H1 (cell line): ENCODE data around the gene WWC1. TPM values are rescaled to one million over a fixed set of nuclear protein-coding genes. Genes with fewer than 3 reads are reported as not detected.

Source experiments
- CTCF ChIA-PET: fragments of 300-600 bp; sonication (Branson Sonifier 250); formaldehyde crosslinking; loops from one replicate; lab custom pipeline; 2021; ENCODE audit not compliant: partially characterized antibody; lab: Charles Lee
- POLR2A ChIA-PET: fragments of 300-600 bp; sonication (Branson Sonifier 250); formaldehyde crosslinking; loops from one replicate; lab custom pipeline; 2021; ENCODE audit warnings: inconsistent platforms; ENCODE audit not compliant: partially characterized antibody; lab: Charles Lee
- DNase-seq, 2 experiments: peaks; one replicate each; pipeline versions ENCODE4 v3.0.0 to v3.0.0-alpha.2; 2010 to 2022; ENCODE audit warnings: low spot score in 2 of 2, low read depth in 1 of 2, mixed read lengths in 1 of 2
- FAIRE-seq: peaks from 2 replicates; lab custom pipeline; 2011; peaks lifted over from hg19 to GRCh38; lab: Jason Lieb, UNC
- H2AFZ ChIP-seq: 2 replicates; pipeline ENCODE4 v1.8.1; 2012; ENCODE audit warnings: low read length, inconsistent platforms
- H2AK5ac ChIP-seq: 2 replicates; pipeline ENCODE4 v1.6.1; 2013; ENCODE audit warnings: low read depth, low read length
- H2BK120ac ChIP-seq: replicated peaks from 2 replicates; pipeline ENCODE3; 2013; ENCODE audit warnings: low read depth, low read length, inconsistent platforms
- H2BK12ac ChIP-seq: 2 replicates; pipeline ENCODE4 v1.6.1; 2013; ENCODE audit warnings: low read depth, low read length
- H2BK15ac ChIP-seq: 2 replicates; pipeline ENCODE4 v1.6.1; 2013; ENCODE audit warnings: low read length
- H2BK20ac ChIP-seq: 2 replicates; pipeline ENCODE4 v1.6.1; 2013; ENCODE audit warnings: low read length
- H2BK5ac ChIP-seq: 2 replicates; pipeline ENCODE4 v1.6.1; 2013; ENCODE audit warnings: low read depth, low read length
- H3K14ac ChIP-seq: 2 replicates; pipeline ENCODE4 v1.6.1; 2013; ENCODE audit warnings: inconsistent platforms; ENCODE audit not compliant: insufficient read length
- H3K18ac ChIP-seq: 2 replicates; pipeline ENCODE4 v1.6.1; 2013; ENCODE audit warnings: low read length; ENCODE audit errors: extremely low read depth
- H3K23ac ChIP-seq: 2 replicates; pipeline ENCODE4 v1.6.1; 2013; ENCODE audit warnings: inconsistent platforms; ENCODE audit not compliant: insufficient read length
- H3K23me2 ChIP-seq: 2 replicates; pipeline ENCODE4 v1.6.1; 2013; ENCODE audit warnings: low read depth, low read length
- H3K27ac ChIP-seq: 2 replicates; pipeline ENCODE4 v1.6.1; 2011; ENCODE audit warnings: low read depth, low read length, inconsistent platforms
- H3K27me3 ChIP-seq, 4 experiments: replicated peaks in 1 of 4; 1 replicate in 1 of 4; 2 replicates in 3 of 4; pipeline versions ENCODE4 v1.6.1 to v1.8.1; 2011 to 2013; ENCODE audit warnings: low read length in 3 of 4, mild to moderate bottlenecking in 3 of 4, inconsistent platforms in 2 of 4, mixed read lengths in 2 of 4, moderate library complexity in 1 of 4; ENCODE audit not compliant: control insufficient read depth in 3 of 4, insufficient read depth in 3 of 4; ENCODE audit errors: extremely low read depth in 1 of 4
- H3K36me3 ChIP-seq, 4 experiments: 2 replicates each; pipeline versions ENCODE4 v1.6.1 to v1.8.1; 2011 to 2013; ENCODE audit warnings: mild to moderate bottlenecking in 4 of 4, low read length in 3 of 4, moderate library complexity in 2 of 4, control low read depth in 1 of 4, inconsistent platforms in 1 of 4; ENCODE audit not compliant: insufficient read depth in 4 of 4, control insufficient read depth in 2 of 4
- H3K4ac ChIP-seq: replicated peaks from 2 replicates; pipeline ENCODE3; 2013; ENCODE audit warnings: low read length, low read depth, mixed read lengths, inconsistent platforms; ENCODE audit not compliant: insufficient read length
- H3K4me1 ChIP-seq, 4 experiments: replicated peaks in 1 of 4; 1 replicate in 1 of 4; 2 replicates in 3 of 4; pipeline versions ENCODE4 v1.6.1 to v1.8.1; 2011 to 2013; ENCODE audit warnings: low read length in 3 of 4, inconsistent platforms in 2 of 4, mixed read lengths in 1 of 4; ENCODE audit not compliant: insufficient read depth in 4 of 4, control insufficient read depth in 3 of 4
- H3K4me2 ChIP-seq, 2 experiments: 2 replicates each; pipeline versions ENCODE4 v1.6.1 to v1.8.1; 2011 to 2013; ENCODE audit warnings: low read depth in 2 of 2, low read length in 2 of 2, control low read depth in 1 of 2, inconsistent platforms in 1 of 2, mild to moderate bottlenecking in 1 of 2; ENCODE audit not compliant: insufficient read depth in 1 of 2
- H3K4me3 ChIP-seq, 4 experiments: fragments of 200-600, 300-600 bp in 1 of 4; sonication (generic), shearing (Covaris generic), sonication (Bioruptor Twin) in 1 of 4; 2 replicates each; pipeline versions ENCODE4 v1.5.1 to v1.8.1; 2011 to 2016; ENCODE audit warnings: low read length in 4 of 4, low read depth in 3 of 4, control low read depth in 2 of 4, inconsistent platforms in 2 of 4, mild to moderate bottlenecking in 2 of 4, mixed read lengths in 1 of 4, moderate library complexity in 1 of 4; ENCODE audit not compliant: insufficient read depth in 2 of 4; ENCODE audit errors: extremely low read depth in 1 of 4
- H3K56ac ChIP-seq: replicated peaks from 2 replicates; pipeline ENCODE3; 2013; ENCODE audit warnings: low read depth, mild to moderate bottlenecking, mixed read lengths, low read length, inconsistent platforms; ENCODE audit not compliant: insufficient read length
- H3K79me1 ChIP-seq: 2 replicates; pipeline ENCODE4 v1.6.1; 2013; ENCODE audit warnings: low read depth, low read length, control low read depth
- H3K79me2 ChIP-seq, 2 experiments: 2 replicates each; pipeline versions ENCODE4 v1.6.1 to v1.8.1; 2012 to 2013; ENCODE audit warnings: low read length in 2 of 2, mild to moderate bottlenecking in 2 of 2, inconsistent platforms in 1 of 2; ENCODE audit not compliant: insufficient read depth in 2 of 2, control insufficient read depth in 1 of 2
- H3K9ac ChIP-seq, 4 experiments: replicated peaks in 1 of 4; 1 replicate in 1 of 4; 2 replicates in 3 of 4; pipeline versions ENCODE4 v1.6.1 to v1.8.1; 2011 to 2013; ENCODE audit warnings: low read depth in 3 of 4, low read length in 3 of 4, control low read depth in 2 of 4, mild to moderate bottlenecking in 2 of 4, moderate library complexity in 2 of 4, inconsistent platforms in 1 of 4; ENCODE audit errors: extremely low read depth in 1 of 4
- H3K9me3 ChIP-seq, 2 experiments: 2 replicates each; pipeline versions ENCODE4 v1.6.1 to v1.8.1; 2012 to 2013; ENCODE audit warnings: mild to moderate bottlenecking in 2 of 2, moderate library complexity in 2 of 2, control low read depth in 1 of 2, inconsistent platforms in 1 of 2, low read depth in 1 of 2, low read length in 1 of 2, mixed read lengths in 1 of 2; ENCODE audit not compliant: insufficient read depth in 2 of 2
- H4K20me1 ChIP-seq, 2 experiments: replicated peaks in 1 of 2; 2 replicates each; pipeline versions ENCODE3 to v1.8.1; 2011 to 2013; ENCODE audit warnings: inconsistent platforms in 2 of 2, low read length in 2 of 2, mild to moderate bottlenecking in 1 of 2; ENCODE audit not compliant: insufficient read depth in 2 of 2, control insufficient read depth in 1 of 2
- H4K5ac ChIP-seq: 2 replicates; pipeline ENCODE4 v1.6.1; 2013; ENCODE audit warnings: low read length, low read depth, mixed read lengths, inconsistent platforms; ENCODE audit not compliant: insufficient read length
- H4K8ac ChIP-seq: 2 replicates; pipeline ENCODE4 v1.8.0; 2013; ENCODE audit warnings: mild to moderate bottlenecking, moderate library complexity, low read length, inconsistent platforms; ENCODE audit not compliant: insufficient read depth; ENCODE audit errors: extremely low read depth
- H4K91ac ChIP-seq: replicated peaks from 2 replicates; pipeline ENCODE3; 2013; ENCODE audit warnings: low read length, mixed read lengths, inconsistent platforms; ENCODE audit not compliant: insufficient read length
- CBX5 ChIP-seq: fragments of 300-800, 300-1000 bp; sonication (generic); IDR thresholded peaks from 2 replicates; pipeline ENCODE4 v1.7.1; 2016; ENCODE audit warnings: antibody characterized with exemption, low read length, low read depth
- CTCF ChIP-seq, 3 experiments: IDR thresholded peaks; 1 replicate in 2 of 3; 2 replicates in 1 of 3; pipeline versions ENCODE4 v1.5.1 to v1.6.1; 2011; ENCODE audit warnings: low read length in 3 of 3, mild to moderate bottlenecking in 3 of 3, inconsistent platforms in 2 of 3, low read depth in 1 of 3, moderate library complexity in 1 of 3; ENCODE audit not compliant: insufficient read depth in 1 of 3; ENCODE audit errors: control extremely low read depth in 1 of 3
- EGR1 ChIP-seq: IDR thresholded peaks from 2 replicates; pipeline ENCODE4 v1.6.1; 2011; ENCODE audit warnings: low read depth, low read length, borderline replicate concordance
- WGBS, 2 experiments: shearing (Covaris generic) in 1 of 2; methylation state at CpG; one replicate each; pipeline versions ENCODE4 v1.1.6 to v1.1.7; 2013 to 2015; ENCODE audit warnings: low lambda C conversion rate in 2 of 2, mixed read lengths in 2 of 2, inconsistent platforms in 1 of 2, low coverage in 1 of 2, missing lambda C conversion rate in 1 of 2; ENCODE audit not compliant: insufficient replicate concordance in 2 of 2, insufficient coverage in 1 of 2, insufficient read length in 1 of 2; ENCODE audit errors: extremely low coverage in 1 of 2, missing lambda C conversion rate in 1 of 2; 5-methylcytosine and 5-hydroxymethylcytosine counted together
- polyA plus RNA-seq, 7 experiments: library from polyadenylated mRNA; depleted of rRNA in 3 of 7; stranded (reverse) in 5 of 7; unstranded in 2 of 7; fragments of >200 nt in 5 of 7; fragments of 200-250 nt in 2 of 7; gene quantifications; 1 replicate in 5 of 7; 2 replicates in 1 of 7; 4 replicates in 1 of 7; pipeline versions ENCODE4 v1.2.1 to v1.2.3, GENCODE V29; 2011 to 2013; ENCODE audit warnings: missing spikeins in 2 of 7, mixed read lengths in 2 of 7
- total RNA-seq: library from RNA; stranded (reverse); fragmentation: NEBNext Ultra II Directional; extraction: Animal tissue kit (Norgen Biotek cat#: 25700); gene quantifications from 2 replicates; pipeline ENCODE4 v1.2.1, GENCODE V29; 2021

Gene WWC1
- total and polyA plus RNA-seq, 2 of the 8 experiments (the other 6 are each of a cell fraction or from before 2014, with no cell fraction given), result 16.4 to 41.1 TPM

DNA sequence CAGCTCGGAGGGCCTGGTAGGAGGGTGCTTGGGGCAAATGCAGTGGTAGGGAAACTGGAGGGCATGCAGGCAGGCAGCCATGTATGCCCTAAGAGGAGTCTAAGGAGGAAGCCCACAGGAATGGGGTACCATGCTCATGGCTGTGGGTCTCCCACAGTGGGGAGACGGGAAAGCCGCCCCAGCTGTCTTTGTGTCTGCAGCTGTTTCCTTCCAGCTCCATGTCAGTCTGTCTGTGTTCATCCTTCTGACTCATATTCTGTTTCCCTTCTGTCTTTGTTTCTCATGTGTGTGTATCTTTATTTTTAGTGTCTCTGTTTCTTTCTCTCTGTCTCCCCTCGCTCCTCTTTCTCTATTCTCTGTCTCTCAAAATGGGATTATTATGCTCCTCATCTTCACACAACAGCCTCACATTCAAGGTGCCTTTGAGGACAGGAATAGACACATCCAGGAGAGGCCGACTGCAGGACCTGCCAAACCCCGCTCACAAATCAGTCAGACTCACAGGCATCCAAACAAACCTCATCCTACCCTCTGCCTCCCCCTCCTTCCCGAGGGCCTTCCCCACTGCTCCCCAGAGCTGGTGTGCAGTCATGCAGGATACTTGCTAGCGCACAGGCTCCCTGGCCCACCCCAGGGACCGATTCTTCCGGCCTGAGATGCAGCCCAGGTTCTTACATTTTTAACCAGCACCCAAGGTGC lies 126.4 kb downstream of the WWC1 start:
- H3K18ac ChIP-seq, result no peak overlapping the region
- no peak overlapping the region for H2BK15ac ChIP-seq
- no peaks in the 10 kb centered on the region for H3K79me1 ChIP-seq
- no peaks in the 10 kb centered on the region for H3K9me3 ChIP-seq
- H4K20me1 ChIP-seq, result peaks cover 0 to 4% of the 10 kb centered on the region in 2 experiments
- no peak overlapping the region for H3K4ac ChIP-seq
- H3K9ac ChIP-seq, result no peak overlapping the region
- no peak overlapping the region for H2BK12ac ChIP-seq
- H3K4me1 ChIP-seq, result no peaks in the 10 kb centered on the region
- no peak overlapping the region for H2BK5ac ChIP-seq
- no peak for FAIRE-seq
- no peak overlapping the region for H2AFZ ChIP-seq
- no peak overlapping the region for H3K4me3 ChIP-seq
- no peaks in the 10 kb centered on the region for H3K27me3 ChIP-seq
- no peaks in the 10 kb centered on the region; the same call in 1 of the 2 replicates for H3K23me2 ChIP-seq
- 86% methylated on average over 10 of the region's 10 CpGs; no CpG with 5 or more reads in 1 of the 2 experiments for WGBS, 2 experiments
- H2AK5ac ChIP-seq, result no peak overlapping the region
- H3K4me2 ChIP-seq, result no peak overlapping the region
- H4K91ac ChIP-seq, result no peak overlapping the region
- no peak overlapping the region for H2BK20ac ChIP-seq
- H2BK120ac ChIP-seq, result no peak overlapping the region
- no peaks in the 10 kb centered on the region for H3K79me2 ChIP-seq
- no peak overlapping the region for H3K27ac ChIP-seq
- CTCF ChIA-PET, result interaction anchor here (0.6 to 10.0 kb wide), 6 partner anchors 9 to 149 kb away, joined by 3 to 66 read pairs (median 4); partner anchors contain the start of gene RARS1
- peaks cover 0 to 22% (median 11%) of the 10 kb centered on the region in 4 experiments; a peak in 6 of 8 replicates for H3K36me3 ChIP-seq
- H3K56ac ChIP-seq, result no peak overlapping the region
- no peak overlapping the region for H4K5ac ChIP-seq
- POLR2A ChIA-PET, result no interaction called here
- no peak overlapping the region for H3K14ac ChIP-seq
- H3K23ac ChIP-seq, result no peak overlapping the region
- DNase-seq, result no peak
- no peak overlapping the region for H4K8ac ChIP-seq
- no peak for TF ChIP-seq CTCF (IDR thresholded peaks at IDR 0.05; ENCODE audit: control extremely low read depth in 1 of 3, insufficient read depth in 1 of 3, low read depth in 1 of 3, low read length in 3 of 3)
- TF ChIP-seq EGR1, result no peak
- no peak for TF ChIP-seq CBX5
